Liver (tissue), 3 donors: ENCODE results near the gene CIB1.

Source experiments
- CTCF ChIP-seq: fragments of 150-350 bp; IDR thresholded peaks from 2 replicates; pipeline ENCODE4 v1.5.1; 2017; ENCODE audit warnings: improper control_type of control experiment, low read depth, low read length; ENCODE audit not compliant: missing input control
- GABPA ChIP-seq, 2 donors: IDR thresholded peaks in 1 of 2; conservative IDR thresholded peaks in 1 of 2; 2 replicates each; pipeline ENCODE4 v1.6.1; 2016; ENCODE audit warnings: antibody characterized with exemption in 2 of 2, mild to moderate bottlenecking in 1 of 2, moderate library complexity in 1 of 2
- REST ChIP-seq: IDR thresholded peaks from 2 replicates; pipeline ENCODE4 v1.6.1; 2016; ENCODE audit warnings: antibody characterized with exemption, mild to moderate bottlenecking
- RXRA ChIP-seq, 2 donors: IDR thresholded peaks; 2 replicates each; pipeline ENCODE4 v1.6.1; 2017 to 2018; ENCODE audit warnings: antibody characterized with exemption in 2 of 2, mild to moderate bottlenecking in 1 of 2
- TAF1 ChIP-seq: conservative IDR thresholded peaks from 2 replicates; pipeline ENCODE4 v1.6.1; 2016; ENCODE audit warnings: antibody characterized with exemption, mild to moderate bottlenecking
- TF ChIP-seq, protein P1 (sequence below): IDR thresholded peaks from 2 replicates; pipeline ENCODE4 v1.6.1; 2016; ENCODE audit warnings: antibody characterized with exemption
- donor health status: healthy.
- donor health status: healthy.

GRCh38 chr15:90210593-90210992 lies 23.1 kb downstream of the CIB1 start:
- no peak for TF ChIP-seq CTCF
- TF ChIP-seq, protein P1, sequence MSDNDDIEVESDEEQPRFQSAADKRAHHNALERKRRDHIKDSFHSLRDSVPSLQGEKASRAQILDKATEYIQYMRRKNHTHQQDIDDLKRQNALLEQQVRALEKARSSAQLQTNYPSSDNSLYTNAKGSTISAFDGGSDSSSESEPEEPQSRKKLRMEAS = no peak
- TF ChIP-seq REST = no peak
- TF ChIP-seq TAF1 = no peak
- no peak for TF ChIP-seq RXRA (IDR thresholded peaks at IDR 0.05)
- no peak for TF ChIP-seq GABPA (IDR thresholded peaks at IDR 0.05 in 1 of 2, conservative IDR thresholded peaks at IDR 0.05 in 1 of 2)
